ENCODE results near the gene FLAD1. TPM values are rescaled to one million over a fixed set of nuclear protein-coding genes. Genes with fewer than 3 reads are reported as not detected.
A peak's percentile ranks its signal among the peaks of the same experiment; 100 is the strongest.

The FLAD1 gene
- total and polyA plus RNA-seq, 8 donors, result 26.4 to 39.9 (median 30.2) TPM

DNA sequence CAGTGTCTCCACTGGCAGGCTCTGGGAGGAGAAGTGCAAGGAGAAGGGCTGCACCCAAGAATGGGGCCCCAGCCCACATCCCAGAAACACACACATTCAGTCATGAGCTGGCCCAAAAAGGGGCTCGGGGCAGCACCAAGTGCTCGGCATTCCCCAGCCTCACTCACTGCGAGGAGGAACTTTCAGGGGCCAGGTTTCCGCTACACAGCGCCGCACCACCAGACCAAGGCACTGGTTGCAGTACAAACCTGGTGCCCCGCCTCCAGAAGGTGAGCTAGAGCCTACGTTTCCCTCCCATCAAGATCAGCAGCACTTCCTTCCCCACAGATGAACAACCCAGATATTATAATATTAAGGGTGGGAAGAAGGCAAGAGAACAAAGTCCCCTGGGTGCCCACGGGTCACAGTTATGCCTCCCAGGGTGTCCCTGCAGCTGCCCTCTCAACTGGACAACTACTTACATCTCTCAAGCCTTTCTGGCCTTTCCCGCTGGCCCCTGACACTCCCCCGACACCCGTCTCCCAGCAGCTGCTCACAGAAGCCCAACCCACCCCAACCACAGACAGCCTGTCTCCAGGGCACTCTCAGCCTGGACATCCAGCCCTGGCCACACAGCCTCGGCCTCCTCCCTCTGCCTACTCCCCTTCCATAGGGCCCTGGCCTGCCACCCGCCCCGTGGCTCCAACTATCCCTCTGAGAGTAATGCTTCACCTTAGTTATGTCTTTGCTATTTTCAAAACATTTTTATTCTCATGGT lies 31.1 kb upstream of the FLAD1 start:
- H3K27me3 ChIP-seq, result no peaks in the 10 kb centered on the region
- peaks cover 0 to 30% of the 10 kb centered on the region in 2 donors for H3K36me3 ChIP-seq
- DNase-seq (no peak), ATAC-seq (no peak)
- H3K4me1 ChIP-seq, result peaks cover 21 to 47% of the 10 kb centered on the region in 2 donors
- no peaks in the 10 kb centered on the region for H3K9me3 ChIP-seq
- H3K4me3 ChIP-seq, result no peak overlapping the region
- H3K27ac ChIP-seq, result no peak overlapping the region
- intact Hi-C loops (cut with DNase I), result loop anchor here in 1 of 2 donors (10.0 kb wide), 1 partner anchor 113 kb away; the partner anchor contains the start of gene EFNA4
- TF ChIP-seq, protein P1, sequence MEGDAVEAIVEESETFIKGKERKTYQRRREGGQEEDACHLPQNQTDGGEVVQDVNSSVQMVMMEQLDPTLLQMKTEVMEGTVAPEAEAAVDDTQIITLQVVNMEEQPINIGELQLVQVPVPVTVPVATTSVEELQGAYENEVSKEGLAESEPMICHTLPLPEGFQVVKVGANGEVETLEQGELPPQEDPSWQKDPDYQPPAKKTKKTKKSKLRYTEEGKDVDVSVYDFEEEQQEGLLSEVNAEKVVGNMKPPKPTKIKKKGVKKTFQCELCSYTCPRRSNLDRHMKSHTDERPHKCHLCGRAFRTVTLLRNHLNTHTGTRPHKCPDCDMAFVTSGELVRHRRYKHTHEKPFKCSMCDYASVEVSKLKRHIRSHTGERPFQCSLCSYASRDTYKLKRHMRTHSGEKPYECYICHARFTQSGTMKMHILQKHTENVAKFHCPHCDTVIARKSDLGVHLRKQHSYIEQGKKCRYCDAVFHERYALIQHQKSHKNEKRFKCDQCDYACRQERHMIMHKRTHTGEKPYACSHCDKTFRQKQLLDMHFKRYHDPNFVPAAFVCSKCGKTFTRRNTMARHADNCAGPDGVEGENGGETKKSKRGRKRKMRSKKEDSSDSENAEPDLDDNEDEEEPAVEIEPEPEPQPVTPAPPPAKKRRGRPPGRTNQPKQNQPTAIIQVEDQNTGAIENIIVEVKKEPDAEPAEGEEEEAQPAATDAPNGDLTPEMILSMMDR (IDR thresholded peaks at IDR 0.05), result no peak

DNA sequence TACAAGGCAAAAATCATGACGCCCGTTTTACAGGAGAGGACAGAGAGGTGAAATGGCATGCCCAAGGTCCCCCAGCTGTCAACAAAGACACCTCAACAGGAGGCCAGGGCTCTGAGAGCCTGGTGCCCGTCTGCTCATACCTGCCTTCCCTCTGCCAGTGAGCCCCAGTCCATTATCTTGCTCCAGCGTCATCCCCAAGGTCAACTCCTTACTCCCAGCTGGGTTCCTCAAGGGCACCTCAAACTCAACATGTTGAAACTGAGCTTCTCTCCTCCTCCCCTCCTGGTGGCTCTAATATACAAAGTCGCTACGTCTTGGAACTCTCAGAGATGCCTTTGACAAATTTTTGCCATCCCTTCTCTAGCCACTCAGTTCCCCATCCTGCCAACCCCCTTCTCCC lies 30.5 kb upstream of the FLAD1 start:
- H3K36me3 ChIP-seq, result peaks cover 0 to 25% of the 10 kb centered on the region in 2 donors
- ATAC-seq, result no peak
- intact Hi-C loops (cut with DNase I), result loop anchor here in 1 of 2 donors (10.0 kb wide), 1 partner anchor 112 kb away; the partner anchor contains the start of gene EFNA4
- no peak overlapping the region for H3K4me3 ChIP-seq
- H3K4me1 ChIP-seq, result peaks cover 23 to 53% of the 10 kb centered on the region in 2 donors
- no peaks in the 10 kb centered on the region for H3K27me3 ChIP-seq
- H3K9me3 ChIP-seq, result no peaks in the 10 kb centered on the region
- TF ChIP-seq, protein P1 (IDR thresholded peaks at IDR 0.05), result no peak
- no peak overlapping the region for H3K27ac ChIP-seq
- DNase-seq, result no peak

DNA sequence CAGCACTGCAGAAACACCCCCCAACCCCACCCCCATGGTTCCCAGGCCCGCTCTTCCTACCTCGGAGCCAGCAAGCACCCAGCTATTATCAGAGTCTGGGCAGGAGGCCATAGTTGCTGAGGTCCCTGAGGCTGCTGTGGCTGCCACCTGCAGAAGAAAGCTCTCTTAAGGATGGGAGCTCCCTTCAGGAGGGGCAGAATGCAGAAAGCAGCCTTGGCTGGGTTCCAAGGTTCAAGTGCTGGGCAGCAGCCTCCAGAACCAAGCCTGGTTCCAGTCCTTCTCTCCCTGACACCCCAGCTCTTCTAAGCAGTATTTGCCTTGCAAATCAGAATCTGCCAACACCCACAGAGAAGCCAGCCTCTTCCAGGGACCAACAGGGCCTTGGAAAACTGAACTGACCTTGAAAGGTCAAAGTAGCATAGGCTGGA lies 29.5 kb upstream of the FLAD1 start:
- ATAC-seq, result no peak
- intact Hi-C loops (cut with DNase I), result loop anchor here in 1 of 2 donors (10.0 kb wide), 1 partner anchor 111 kb away; the partner anchor contains the start of gene EFNA4
- Histone ChIP-seq H3K4me1 (peaks cover 23 to 63% of the 10 kb centered on the region in 2 donors), H3K4me3 (no peak overlapping the region), H3K36me3 (peaks cover 0 to 25% of the 10 kb centered on the region in 2 donors), H3K27ac (no peak overlapping the region), H3K27me3 (no peaks in the 10 kb centered on the region), H3K9me3 (no peaks in the 10 kb centered on the region)
- TF ChIP-seq, protein P1 (IDR thresholded peaks at IDR 0.05), result no peak
- DNase-seq, result no peak

DNA sequence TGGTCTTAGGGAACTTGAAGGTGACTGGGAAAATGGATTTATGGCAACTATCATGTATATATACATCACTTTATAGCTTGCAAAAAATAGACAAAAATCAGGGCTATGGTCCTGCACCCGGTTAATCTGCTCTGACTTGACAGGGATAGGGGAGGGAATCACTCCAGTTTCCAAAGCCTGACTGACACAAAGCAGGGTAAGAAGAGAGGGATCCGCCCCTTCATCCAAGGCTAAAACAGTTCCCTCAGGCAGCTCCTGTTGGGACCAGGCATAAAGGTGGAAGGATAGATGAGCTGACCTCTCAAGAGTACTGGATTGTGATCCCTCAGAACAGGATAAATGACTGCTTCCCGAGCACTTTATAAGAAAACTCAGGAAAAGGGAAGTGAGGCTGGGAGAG lies 28.6 kb upstream of the FLAD1 start:
- Histone ChIP-seq H3K36me3 (peaks cover 0 to 34% of the 10 kb centered on the region in 2 donors), H3K9me3 (no peaks in the 10 kb centered on the region), H3K27ac (peak overlapping the region in 1 of 2 donors; percentile 81), H3K27me3 (no peaks in the 10 kb centered on the region), H3K4me3 (peak overlapping the region in 1 of 2 donors; percentile 14), H3K4me1 (peaks cover 23 to 64% of the 10 kb centered on the region in 2 donors)
- intact Hi-C loops (cut with DNase I), result loop anchor here in 1 of 2 donors (10.0 kb wide), 1 partner anchor 110 kb away; the partner anchor contains the start of gene EFNA4
- no peak for ATAC-seq
- TF ChIP-seq, protein P1 (IDR thresholded peaks at IDR 0.05), result no peak
- DNase-seq, result no peak

DNA sequence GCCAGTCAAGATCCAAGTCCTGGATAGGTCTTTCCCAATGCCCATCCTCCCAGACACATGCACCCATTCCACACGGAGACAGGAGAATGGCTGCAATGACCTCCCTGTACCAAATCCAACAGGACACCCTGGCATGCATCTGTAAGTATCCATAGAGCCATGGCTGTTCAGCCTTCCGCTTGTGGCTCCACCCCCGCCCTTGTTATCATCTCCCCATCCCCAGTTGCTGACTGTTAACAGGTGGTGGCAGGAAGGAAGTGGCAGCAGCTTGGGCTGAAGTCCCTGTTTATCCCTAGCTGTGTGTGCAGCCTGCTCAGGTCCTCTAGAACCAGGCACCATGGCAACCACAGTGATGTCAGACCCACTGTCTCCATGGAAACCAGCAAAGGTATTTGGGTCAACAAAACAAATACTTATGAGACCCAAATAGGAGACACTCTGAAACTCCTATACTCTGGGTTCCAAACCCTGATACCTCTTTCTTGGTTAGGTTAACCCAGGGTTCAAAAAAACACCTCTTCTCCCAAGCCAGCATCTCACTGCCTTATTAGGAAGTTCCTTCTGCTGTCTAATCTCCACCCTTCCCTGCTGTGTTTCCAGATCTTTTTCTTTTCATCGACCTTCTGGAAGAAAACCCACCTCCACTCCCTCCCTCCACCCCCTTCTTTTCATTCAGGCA lies 28.0 kb upstream of the FLAD1 start:
- Histone ChIP-seq H3K4me3 (peak overlapping the region; percentile 50 to 58), H3K27ac (peak overlapping the region; percentile 81 to 88), H3K36me3 (peaks cover 0 to 31% of the 10 kb centered on the region in 2 donors), H3K9me3 (no peaks in the 10 kb centered on the region), H3K4me1 (peaks cover 23 to 66% of the 10 kb centered on the region in 2 donors), H3K27me3 (no peaks in the 10 kb centered on the region)
- TF ChIP-seq, protein P1 (IDR thresholded peaks at IDR 0.05), result no peak
- intact Hi-C loops (cut with DNase I), result loop anchor here in 1 of 2 donors (10.0 kb wide), 1 partner anchor 110 kb away; the partner anchor contains the start of gene EFNA4
- ATAC-seq (peak; percentile 42), DNase-seq (peak in 1 of 4 donors; percentile 81)

Measured in left lung (tissue), 10 donors.